ENCODE results near the gene IDS.
A peak's percentile ranks its signal among the peaks of the same experiment; 100 is the strongest.
"Not testable (repeated sequence)": the region's sequence is repeated elsewhere in the genome, so short reads cannot be mapped to it uniquely, and the experiment has no call there.

The IDS gene

DNA sequence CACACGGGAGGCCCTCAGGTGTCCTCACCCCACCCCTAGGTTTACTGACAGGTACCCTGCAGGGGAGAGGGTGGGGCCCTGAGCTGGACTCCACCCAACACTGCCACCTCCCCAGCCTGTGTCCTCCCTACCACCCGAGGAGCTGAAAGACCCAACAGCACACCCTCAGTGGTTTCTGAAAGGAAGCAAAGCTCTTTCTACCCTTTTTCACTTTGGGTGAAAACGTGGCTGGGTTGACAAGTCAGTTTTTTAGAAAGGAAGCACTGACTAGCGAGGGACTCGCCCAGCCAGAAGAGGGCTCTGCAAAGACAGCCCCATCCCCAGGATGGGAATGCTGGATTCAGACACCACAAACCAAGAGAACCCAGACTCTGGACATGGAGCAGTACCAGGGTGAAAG lies 2.2 kb downstream of the IDS start:
- DNase-seq (ENCODE audit: low read depth in 2 of 3, low spot score in 2 of 3), result not testable (repeated sequence)

DNA sequence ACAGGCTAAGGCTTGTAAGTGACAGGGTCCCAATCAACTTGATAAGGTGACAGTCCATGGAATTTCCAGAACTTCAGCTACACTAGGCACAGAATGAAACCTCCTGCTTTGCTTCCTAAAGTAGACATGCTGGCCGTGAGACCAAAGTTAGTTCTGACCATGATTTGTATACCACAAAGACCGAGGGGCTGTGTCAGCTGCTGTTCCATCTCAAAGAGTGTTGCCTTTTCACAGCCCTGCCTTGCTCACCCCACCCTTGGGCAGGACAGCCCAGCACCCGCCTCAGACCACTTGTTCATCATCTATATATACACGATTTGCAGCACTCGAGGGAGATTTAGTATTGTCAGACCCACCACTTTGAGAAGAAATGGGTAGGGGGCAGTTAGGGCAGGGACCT lies 5.3 kb downstream of the IDS start:
- no peak for DNase-seq (ENCODE audit: low read depth in 2 of 3, low spot score in 2 of 3)

DNA sequence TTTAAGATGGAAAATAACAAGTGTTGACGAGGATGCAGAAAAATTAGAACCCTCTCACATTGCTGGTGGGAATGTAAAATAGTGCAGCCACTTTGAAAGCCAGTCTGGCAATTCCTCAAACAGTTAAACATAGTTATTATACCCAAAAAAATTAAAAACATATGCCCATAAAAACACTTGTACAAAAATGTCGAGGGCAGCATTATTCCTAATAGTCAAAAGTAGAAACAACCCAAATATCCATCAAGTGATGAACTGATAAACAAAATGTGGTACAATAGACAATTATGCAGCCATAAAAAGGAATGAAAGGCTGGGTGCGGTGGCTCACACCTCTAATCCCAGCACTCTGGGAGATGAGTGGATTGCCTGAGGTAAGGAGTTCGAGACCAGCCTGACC lies 6.3 kb downstream of the IDS start:
- no peak for DNase-seq (ENCODE audit: low read depth in 2 of 3, low spot score in 2 of 3)

DNA sequence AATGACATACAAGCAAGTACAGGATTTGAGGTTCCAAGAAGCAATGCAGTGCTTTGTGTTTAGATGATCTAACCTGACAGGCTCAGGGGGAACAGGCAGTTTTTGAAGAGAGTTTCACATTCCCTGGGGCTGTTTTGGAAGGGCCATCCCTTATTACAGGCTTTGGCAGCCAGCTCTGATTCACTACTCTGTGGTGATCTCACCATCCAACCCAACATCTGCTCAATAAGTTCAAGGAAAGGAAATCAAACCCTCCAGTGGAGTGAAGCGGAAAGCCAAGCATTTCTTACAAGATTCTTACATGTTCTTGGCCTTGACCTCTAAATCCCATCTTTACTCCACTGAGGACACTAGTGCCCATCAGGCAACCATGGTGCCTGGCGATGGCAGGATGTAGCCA lies 7.5 kb downstream of the IDS start:
- DNase-seq (ENCODE audit: low read depth in 2 of 3, low spot score in 2 of 3), result no peak

GRCh38 chrX:149497054-149497453 lies 8.1 kb downstream of the IDS start:
- no peak for DNase-seq (ENCODE audit: low read depth in 2 of 3, low spot score in 2 of 3)

- no peak for DNase-seq (ENCODE audit: low read depth in 2 of 3, low spot score in 2 of 3)
These were observed 9.5 kb downstream of the IDS start for GRCh38 chrX:149495573-149496071.

DNA sequence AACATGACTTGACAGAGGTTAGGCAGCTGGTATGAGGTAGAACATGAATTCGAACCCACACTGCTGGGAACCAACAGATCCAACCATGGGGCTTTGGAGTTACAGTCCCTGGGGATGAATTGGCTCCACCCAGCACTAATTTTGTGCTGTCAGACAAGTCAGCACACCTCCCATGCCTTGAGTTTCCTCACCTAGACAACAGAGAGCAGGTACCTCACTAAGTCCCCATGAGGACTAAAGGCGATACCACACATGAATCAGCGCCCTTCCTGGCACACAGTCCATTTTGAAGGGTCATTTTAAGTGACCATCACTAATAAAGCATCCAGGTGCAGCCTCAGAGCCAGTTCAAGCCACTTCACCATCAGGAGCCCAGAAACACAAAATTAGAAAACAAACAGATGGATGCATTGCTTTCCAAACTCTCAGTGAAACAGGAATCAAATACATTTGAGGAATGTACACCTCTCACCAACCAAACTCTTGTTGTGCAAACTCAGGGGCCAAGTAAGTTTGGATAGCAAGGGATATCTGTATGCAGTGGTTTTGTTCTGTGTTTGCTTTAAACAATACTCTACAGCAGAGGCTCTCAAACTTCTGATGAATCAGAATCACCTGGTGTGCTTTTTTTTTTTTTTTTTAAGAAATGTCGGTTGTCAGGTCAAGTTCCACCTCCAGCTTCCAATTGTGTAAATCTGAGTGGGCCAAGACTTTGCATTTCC lies 10.1 kb downstream of the IDS start:
- no peak for DNase-seq (ENCODE audit: low read depth in 2 of 3, low spot score in 2 of 3)

DNA sequence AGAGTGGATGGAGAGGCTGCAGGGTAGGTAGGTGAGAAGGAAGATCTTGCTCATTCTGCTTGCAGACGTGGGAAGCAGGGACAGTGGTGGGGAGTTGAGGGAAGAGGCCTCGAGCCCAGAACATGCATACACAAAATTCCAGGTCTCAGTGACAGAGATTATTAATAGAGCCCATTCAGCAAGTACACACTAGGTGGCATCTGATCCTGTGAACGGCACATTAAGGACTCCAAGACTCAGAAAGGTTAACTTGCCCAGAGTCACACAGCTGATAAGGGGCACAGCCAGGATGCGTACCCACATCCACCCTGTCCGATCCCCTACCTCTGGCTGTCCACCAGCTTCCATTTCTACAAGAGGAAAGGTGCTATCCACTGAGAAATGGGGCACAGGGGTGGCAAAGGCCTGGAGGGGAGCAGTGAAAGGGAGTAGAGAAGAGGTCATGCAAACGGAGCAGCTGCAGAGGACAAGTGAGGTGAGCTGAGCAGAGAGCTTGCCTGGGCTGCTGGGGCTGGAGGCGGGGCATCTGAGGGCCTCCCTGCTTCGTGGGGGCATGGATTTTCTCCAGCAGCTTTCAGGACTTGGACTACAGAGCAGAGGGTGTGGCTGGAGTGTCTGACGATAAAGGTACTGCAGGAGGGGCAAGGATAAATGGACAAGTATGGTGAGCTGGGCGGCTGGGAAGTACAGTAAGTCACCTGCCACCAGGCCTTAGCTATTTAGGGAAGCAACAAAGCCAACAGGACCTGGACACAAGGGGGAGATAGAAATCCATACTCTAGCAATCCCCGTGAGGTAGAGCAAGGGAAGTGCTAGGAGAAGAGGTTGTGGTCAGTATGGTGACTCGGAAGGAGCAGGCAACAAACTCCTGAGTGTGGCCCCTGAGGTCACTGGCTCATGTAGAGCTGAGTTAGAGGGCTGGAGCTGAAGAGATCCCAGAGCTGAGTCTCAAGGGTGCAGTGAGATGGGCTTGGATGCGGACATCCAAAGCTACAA lies 11.2 kb downstream of the IDS start:
- no peak for DNase-seq (ENCODE audit: low read depth in 2 of 3, low spot score in 2 of 3)

GRCh38 chrX:149491812-149492211 lies 13.3 kb downstream of the IDS start:
- no peak for DNase-seq (ENCODE audit: low read depth in 2 of 3, low spot score in 2 of 3)

GRCh38 chrX:149490100-149490499 lies 15.0 kb downstream of the IDS start:
- DNase-seq (ENCODE audit: low read depth in 2 of 3, low spot score in 2 of 3), result no peak

- not testable (repeated sequence) for DNase-seq (ENCODE audit: low read depth in 2 of 3, low spot score in 2 of 3)
These were observed 16.6 kb downstream of the IDS start for GRCh38 chrX:149488411-149489052.

- DNase-seq (ENCODE audit: low read depth in 2 of 3, low spot score in 2 of 3), result not testable (repeated sequence)
These were observed 17.1 kb downstream of the IDS start for GRCh38 chrX:149488008-149488407.

GRCh38 chrX:149487292-149487691 lies 17.8 kb downstream of the IDS start:
- DNase-seq (ENCODE audit: low read depth in 2 of 3, low spot score in 2 of 3), result no peak

DNA sequence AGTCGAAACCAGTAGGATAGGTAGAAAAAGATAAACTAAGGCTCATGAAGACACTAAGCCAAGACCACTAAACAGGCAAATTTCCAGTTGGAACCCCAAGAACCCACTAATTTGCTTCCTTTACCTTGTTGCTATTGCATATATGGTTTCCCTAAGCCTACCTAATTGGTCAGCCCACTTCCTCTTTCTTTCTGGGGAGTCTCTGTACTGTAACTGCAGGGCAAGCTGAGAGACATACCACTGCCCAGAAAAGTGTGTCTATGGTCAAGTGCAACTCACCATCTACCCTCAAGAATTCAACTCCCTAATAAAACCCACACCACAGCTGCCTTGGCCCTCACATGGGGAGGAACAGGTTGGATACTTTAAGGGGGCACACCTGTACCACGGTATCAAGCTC lies 28.6 kb downstream of the IDS start:
- no peak for DNase-seq (ENCODE audit: low read depth in 2 of 3, low spot score in 2 of 3)

GRCh38 chrX:149473966-149474365 lies 31.1 kb downstream of the IDS start:
- DNase-seq (ENCODE audit: low read depth in 2 of 3, low spot score in 2 of 3), result no peak

- DNase-seq (ENCODE audit: low read depth in 2 of 3, low spot score in 2 of 3), result no peak
These were observed 32.0 kb downstream of the IDS start for GRCh38 chrX:149473092-149473491.

GRCh38 chrX:149472625-149473024 lies 32.5 kb downstream of the IDS start:
- no peak for DNase-seq (ENCODE audit: low read depth in 2 of 3, low spot score in 2 of 3)

GRCh38 chrX:149471397-149471796 lies 33.7 kb downstream of the IDS start:
- DNase-seq (ENCODE audit: low read depth in 2 of 3, low spot score in 2 of 3), result no peak

DNA sequence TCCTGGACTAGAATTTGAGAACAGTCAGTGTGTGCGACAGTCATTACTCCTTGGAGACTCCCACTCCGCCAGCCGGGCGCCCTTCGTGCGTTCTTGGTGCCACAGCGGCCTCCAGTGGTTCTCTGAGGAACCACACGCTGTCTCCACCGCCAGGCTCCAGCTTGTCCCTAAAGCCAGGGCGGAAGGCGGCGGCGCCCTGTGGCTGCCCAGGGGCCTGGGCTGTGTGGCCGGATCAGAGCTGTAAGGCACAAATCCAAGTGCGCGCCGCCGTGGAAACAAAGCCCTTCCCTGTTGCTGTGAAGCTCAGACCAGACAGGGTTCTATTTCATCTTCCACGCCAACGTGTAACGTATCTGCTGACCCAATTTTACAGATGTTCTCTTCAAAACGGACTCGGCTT lies 34.2 kb downstream of the IDS start:
- peak; percentile 40 to 54 (median 48) for DNase-seq (ENCODE audit: low read depth in 2 of 3, low spot score in 2 of 3)

- no peak for DNase-seq (ENCODE audit: low read depth in 2 of 3, low spot score in 2 of 3)
These were observed 35.7 kb downstream of the IDS start for GRCh38 chrX:149469406-149469805.

DNA sequence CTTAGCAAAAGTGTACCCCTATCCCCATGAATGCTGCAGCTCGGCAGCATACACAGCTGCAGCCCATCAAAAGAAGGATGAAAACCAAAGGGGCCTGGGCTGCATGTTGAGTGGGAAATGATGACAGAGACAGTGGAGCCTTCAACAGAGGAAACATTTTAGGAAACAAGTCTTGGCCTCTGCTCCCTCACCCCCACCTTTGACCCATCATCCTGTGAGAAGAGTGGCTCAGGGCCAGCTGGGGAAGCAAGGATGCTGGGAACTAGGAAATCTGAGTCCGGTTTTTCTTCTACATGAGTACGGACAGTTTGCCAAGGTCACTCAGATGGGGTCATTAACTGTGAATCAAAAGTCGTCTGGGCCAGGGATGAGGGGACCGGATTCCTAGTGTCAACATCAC lies 37.2 kb downstream of the IDS start:
- no peak for DNase-seq (ENCODE audit: low read depth in 2 of 3, low spot score in 2 of 3)

DNA sequence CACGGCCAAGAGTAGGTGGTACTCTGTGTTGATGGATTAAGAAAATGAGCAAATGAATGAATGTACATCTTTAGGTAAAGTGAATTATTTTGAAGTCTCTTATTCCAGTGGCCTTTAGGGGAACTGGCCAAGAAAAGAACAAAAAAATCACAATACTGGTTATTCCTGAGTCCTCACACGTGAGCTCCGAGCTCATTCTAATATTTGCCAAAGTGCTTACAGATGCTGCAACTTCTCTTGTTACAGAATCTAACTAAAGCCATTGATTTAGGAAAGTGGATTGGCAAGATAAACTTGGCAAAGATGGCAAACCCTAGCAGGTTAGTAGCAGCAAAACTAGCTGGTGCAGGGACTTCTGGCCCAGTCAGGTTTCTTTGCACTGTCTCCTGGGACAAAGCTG lies 37.6 kb downstream of the IDS start:
- DNase-seq (ENCODE audit: low read depth in 2 of 3, low spot score in 2 of 3), result no peak

All from activated CD8-positive, alpha-beta memory T cell treated with anti-CD3 and anti-CD28 coated beads for 48 hours (primary cell).